Prostate gland (tissue), 2 donors: ENCODE data around the gene MYBPC2. TPM values are rescaled to one million over a fixed set of nuclear protein-coding genes. Genes with fewer than 3 reads are reported as not detected.
A peak's percentile ranks its signal among the peaks of the same experiment; 100 is the strongest.

Experiments
- DNase-seq: peaks from one replicate; pipeline ENCODE4 v3.0.0-alpha.2; 2019; ENCODE audit warnings: low spot score
- H3K27ac ChIP-seq, 2 donors: fragments of 200-600 bp; sonication (generic); 2 replicates each; pipeline ENCODE4 v1.5.1; 2017 to 2019
- H3K27me3 ChIP-seq: fragments of 200-600 bp; sonication (generic); replicated peaks from 2 replicates; pipeline ENCODE4 v1.5.1; 2019; ENCODE audit not compliant: insufficient read depth
- H3K36me3 ChIP-seq, 2 donors: fragments of 200-600 bp; sonication (generic); 1 replicate in 1 of 2; 2 replicates in 1 of 2; pipeline versions ENCODE4 v1.5.1 to v1.8.1; 2017 to 2019
- H3K4me1 ChIP-seq: fragments of 200-600 bp; sonication (generic); replicated peaks from 2 replicates; pipeline ENCODE4 v1.5.1; 2019
- H3K4me3 ChIP-seq, 2 donors: fragments of 200-600 bp; sonication (generic); 2 replicates each; pipeline ENCODE4 v1.5.1; 2017 to 2019
- H3K9me3 ChIP-seq: fragments of 200-600 bp; sonication (generic); 2 replicates; pipeline ENCODE4 v1.5.1; 2017
- CTCF ChIP-seq, 4 experiments: fragments of 200-600 bp in 2 of 4; fragments of 450-650 bp in 2 of 4; sonication (generic) in 2 of 4; IDR thresholded peaks; 1 replicate in 3 of 4; 2 replicates in 1 of 4; pipeline ENCODE4 v1.5.1; 2016 to 2019; ENCODE audit warnings: antibody characterized with exemption in 4 of 4, mild to moderate bottlenecking in 2 of 4, moderate library complexity in 2 of 4
- POLR2A ChIP-seq: fragments of 450-650 bp; IDR thresholded peaks from one replicate; pipeline ENCODE4 v1.6.1; 2016; ENCODE audit warnings: antibody characterized with exemption, mild to moderate bottlenecking
- POLR2AphosphoS5 ChIP-seq: sonication (generic); formaldehyde crosslinking; IDR thresholded peaks from one replicate; pipeline ENCODE4 v1.6.1; 2017; ENCODE audit warnings: antibody characterized with exemption
- WGBS: methylation state at CpG from one replicate; pipeline ENCODE4 v1.1.5; 2018; 5-methylcytosine and 5-hydroxymethylcytosine counted together
- intact Hi-C: fragments of 100-400 bp; cut with DNase I; formaldehyde crosslinking; loops from one replicate; pipeline ENCODE4 v1.14.2; 2022
- total RNA-seq, 2 donors: library from RNA; depleted of rRNA; stranded (reverse); fragments of >200 nt; gene quantifications; one replicate each; pipeline ENCODE4 v1.1.0, GENCODE V29; 2016

Gene MYBPC2
- total RNA-seq, 2 donors from 2014 or later: 0.09 to 0.34 TPM

- WGBS: 83% methylated on average over 10 of the region's 10 CpGs
- Histone ChIP-seq H3K27ac (no peak overlapping the region), H3K9me3 (no peaks in the 10 kb centered on the region), H3K36me3 (peaks cover 0 to 16% of the 10 kb centered on the region in 2 donors), H3K4me1 (no peaks in the 10 kb centered on the region), H3K4me3 (no peak overlapping the region), H3K27me3 (no peaks in the 10 kb centered on the region)
- TF ChIP-seq POLR2A (no peak), CTCF (IDR thresholded peaks at IDR 0.05) (no peak), POLR2AphosphoS5 (no peak)
- intact Hi-C loops: no loop called here
- DNase-seq: no peak
These were observed 50.2 kb downstream of the MYBPC2 start for GRCh38 chr19:50482916-50483315.

- Histone ChIP-seq H3K27me3 (no peaks in the 10 kb centered on the region), H3K9me3 (no peaks in the 10 kb centered on the region), H3K4me3 (no peak overlapping the region), H3K27ac (no peak overlapping the region), H3K4me1 (no peaks in the 10 kb centered on the region), H3K36me3 (peaks cover 0 to 8% of the 10 kb centered on the region in 2 donors)
- intact Hi-C loops: no loop called here
- 82% methylated on average over 10 of the region's 10 CpGs for WGBS
- no peak for TF ChIP-seq POLR2A
- TF ChIP-seq POLR2AphosphoS5: no peak
- TF ChIP-seq CTCF (IDR thresholded peaks at IDR 0.05): no peak
- no peak for DNase-seq
These were observed 52.7 kb downstream of the MYBPC2 start for GRCh38 chr19:50485284-50485955.

- Histone ChIP-seq H3K9me3 (no peaks in the 10 kb centered on the region), H3K27me3 (no peaks in the 10 kb centered on the region), H3K4me3 (no peak overlapping the region), H3K27ac (no peak overlapping the region), H3K36me3 (no peaks in the 10 kb centered on the region), H3K4me1 (no peaks in the 10 kb centered on the region)
- intact Hi-C loops: no loop called here
- WGBS: 78% methylated on average over 18 of the region's 18 CpGs
- TF ChIP-seq POLR2AphosphoS5 (no peak), CTCF (IDR thresholded peaks at IDR 0.05) (peak in 2 of 4 experiments; percentile 16 to 24)
- DNase-seq: no peak
These were observed 54.3 kb downstream of the MYBPC2 start for GRCh38 chr19:50486823-50487515.

GRCh38 chr19:50488389-50489194, 55.9 kb downstream of the MYBPC2 start:
- no peak for DNase-seq
- TF ChIP-seq CTCF (IDR thresholded peaks at IDR 0.05) (no peak), POLR2A (no peak), POLR2AphosphoS5 (no peak)
- H3K27me3 ChIP-seq: no peaks in the 10 kb centered on the region
- 22% methylated on average over 13 of the region's 13 CpGs for WGBS
- H3K4me1 ChIP-seq: no peaks in the 10 kb centered on the region
- H3K27ac ChIP-seq: no peak overlapping the region
- intact Hi-C loops: no loop called here
- no peaks in the 10 kb centered on the region for H3K36me3 ChIP-seq
- H3K4me3 ChIP-seq: no peak overlapping the region
- no peaks in the 10 kb centered on the region for H3K9me3 ChIP-seq
